ENCODE measurements around the gene C17orf107.
"Not testable (repeated sequence)": the region's sequence is repeated elsewhere in the genome, so short reads cannot be mapped to it uniquely, and the experiment has no call there.

The C17orf107 gene

GRCh38 chr17:4861052-4861451 lies 38.3 kb upstream of the C17orf107 start:
- DNase-seq (ENCODE audit: low read depth in 1 of 2, low spot score in 1 of 2): no peak

GRCh38 chr17:4862720-4863119 lies 36.6 kb upstream of the C17orf107 start:
- no peak for DNase-seq (ENCODE audit: low read depth in 1 of 2, low spot score in 1 of 2)
- no peak for TF ChIP-seq REST (IDR thresholded peaks at IDR 0.05; ENCODE audit: insufficient replicate concordance, low read depth)
- TF ChIP-seq SPI1 (IDR thresholded peaks at IDR 0.05; ENCODE audit: borderline replicate concordance, low read depth): no peak
- no peak for TF ChIP-seq POLR2AphosphoS5 (IDR thresholded peaks at IDR 0.05; ENCODE audit: low read depth)
- no peak for TF ChIP-seq CTCF (IDR thresholded peaks at IDR 0.05; ENCODE audit: insufficient read depth, low read length)
- no peak for TF ChIP-seq GABPA (IDR thresholded peaks at IDR 0.05; ENCODE audit: low read depth)
- no peak overlapping the region for H3K4me3 ChIP-seq (replicated peaks; ENCODE audit: insufficient read depth, low read length)
- H3K27ac ChIP-seq (replicated peaks): no peak overlapping the region
- no peaks in the 10 kb centered on the region for H3K27me3 ChIP-seq (ENCODE audit: insufficient read depth, poor library complexity, severe bottlenecking)

More at GRCh38 chr17:4861052-4861451, 38.3 kb upstream of the C17orf107 start:
- TF ChIP-seq CTCF (IDR thresholded peaks at IDR 0.05; ENCODE audit: insufficient read depth, low read length): no peak
- TF ChIP-seq POLR2AphosphoS5 (IDR thresholded peaks at IDR 0.05; ENCODE audit: low read depth): no peak
- no peak for TF ChIP-seq GABPA (IDR thresholded peaks at IDR 0.05; ENCODE audit: low read depth)
- no peak for TF ChIP-seq REST (IDR thresholded peaks at IDR 0.05; ENCODE audit: insufficient replicate concordance, low read depth)
- no peak for TF ChIP-seq SPI1 (IDR thresholded peaks at IDR 0.05; ENCODE audit: borderline replicate concordance, low read depth)
- Histone ChIP-seq H3K27me3 (ENCODE audit: insufficient read depth, poor library complexity, severe bottlenecking) (no peaks in the 10 kb centered on the region), H3K27ac (replicated peaks) (no peak overlapping the region), H3K4me3 (replicated peaks; ENCODE audit: insufficient read depth, low read length) (no peak overlapping the region)

- DNase-seq (ENCODE audit: low read depth in 1 of 2, low spot score in 1 of 2): no peak
- TF ChIP-seq SPI1 (IDR thresholded peaks at IDR 0.05; ENCODE audit: borderline replicate concordance, low read depth) (no peak), CTCF (IDR thresholded peaks at IDR 0.05; ENCODE audit: insufficient read depth, low read length) (no peak), REST (IDR thresholded peaks at IDR 0.05; ENCODE audit: insufficient replicate concordance, low read depth) (no peak), POLR2AphosphoS5 (IDR thresholded peaks at IDR 0.05; ENCODE audit: low read depth) (no peak), GABPA (IDR thresholded peaks at IDR 0.05; ENCODE audit: low read depth) (no peak)
- Histone ChIP-seq H3K27ac (replicated peaks) (no peak overlapping the region), H3K4me3 (replicated peaks; ENCODE audit: insufficient read depth, low read length) (no peak overlapping the region), H3K27me3 (ENCODE audit: insufficient read depth, poor library complexity, severe bottlenecking) (no peaks in the 10 kb centered on the region)
These were observed 36.0 kb upstream of the C17orf107 start for GRCh38 chr17:4863321-4863720.

GRCh38 chr17:4867535-4867934 lies 31.8 kb upstream of the C17orf107 start:
- not testable (repeated sequence) for H3K27ac ChIP-seq (replicated peaks); DNase-seq (ENCODE audit: low read depth in 1 of 2, low spot score in 1 of 2); H3K27me3 ChIP-seq (ENCODE audit: insufficient read depth, poor library complexity, severe bottlenecking); H3K4me3 ChIP-seq (replicated peaks; ENCODE audit: insufficient read depth, low read length)

- not testable (repeated sequence) for DNase-seq (ENCODE audit: low read depth in 1 of 2, low spot score in 1 of 2); H3K4me3 ChIP-seq (replicated peaks; ENCODE audit: insufficient read depth, low read length); H3K27me3 ChIP-seq (ENCODE audit: insufficient read depth, poor library complexity, severe bottlenecking); H3K27ac ChIP-seq (replicated peaks)
These were observed 30.0 kb upstream of the C17orf107 start for GRCh38 chr17:4869058-4869998.

All from HL-60 (cell line).